Fibroblast of peridontal ligament (primary cell): ENCODE measurements around the gene PHLDB2.
A peak's percentile ranks its signal among the peaks of the same experiment; 100 is the strongest.

Experiments
- DNase-seq: peaks from one replicate; pipeline ENCODE4 v3.0.0-alpha.2; 2010; ENCODE audit errors: extremely low read depth

The PHLDB2 gene

GRCh38 chr3:111851511-111851954 lies 7.5 kb upstream of the PHLDB2 start:
- DNase-seq: peak; percentile 34

GRCh38 chr3:111852540-111852939 lies 6.5 kb upstream of the PHLDB2 start:
- DNase-seq: no peak

GRCh38 chr3:111853068-111853467 lies 6.0 kb upstream of the PHLDB2 start:
- DNase-seq: no peak

GRCh38 chr3:111854990-111855389 lies 4.1 kb upstream of the PHLDB2 start:
- DNase-seq: no peak

GRCh38 chr3:111856501-111856900 lies 2.6 kb upstream of the PHLDB2 start:
- no peak for DNase-seq

- no peak for DNase-seq
Measured at GRCh38 chr3:111857474-111857873, 1.6 kb upstream of the PHLDB2 start.

GRCh38 chr3:111858642-111859041 lies 423 bp upstream of the PHLDB2 start:
- no peak for DNase-seq

- DNase-seq: peak; percentile 89
Measured at GRCh38 chr3:111859974-111860859, 1.2 kb downstream of the PHLDB2 start.

- peak; percentile 31 for DNase-seq
Measured at GRCh38 chr3:111861391-111861790, 2.3 kb downstream of the PHLDB2 start.

- DNase-seq: no peak
Measured at GRCh38 chr3:111862415-111862814, 3.4 kb downstream of the PHLDB2 start.

GRCh38 chr3:111862974-111863373 lies 3.9 kb downstream of the PHLDB2 start:
- no peak for DNase-seq

GRCh38 chr3:111863942-111864694 lies 5.1 kb downstream of the PHLDB2 start:
- DNase-seq: peak; percentile 53

- peak; percentile 90 for DNase-seq
Measured at GRCh38 chr3:111864821-111865656, 6.0 kb downstream of the PHLDB2 start.

- DNase-seq: no peak
Measured at GRCh38 chr3:111867889-111868426, 8.9 kb downstream of the PHLDB2 start.

- DNase-seq: no peak
Measured at GRCh38 chr3:111870620-111871019, 11.6 kb downstream of the PHLDB2 start.

- no peak for DNase-seq
Measured at GRCh38 chr3:111871809-111872623, 13.0 kb downstream of the PHLDB2 start.

GRCh38 chr3:111872979-111873378 lies 13.9 kb downstream of the PHLDB2 start:
- DNase-seq: no peak

- peak; percentile 35 for DNase-seq
Measured at GRCh38 chr3:111874177-111874820, 15.2 kb downstream of the PHLDB2 start.

GRCh38 chr3:111881480-111881879 lies 22.4 kb downstream of the PHLDB2 start:
- DNase-seq: no peak

- DNase-seq: no peak
Measured at GRCh38 chr3:111882194-111882593, 23.1 kb downstream of the PHLDB2 start.
